Thoracic aorta (tissue), 2 donors: ENCODE results near the gene ST7. TPM values are rescaled to one million over a fixed set of nuclear protein-coding genes. Genes with fewer than 3 reads are reported as not detected.

ENCODE experiments used
- ATAC-seq: fragments of 150-250 bp; one replicate; pipeline ENCODE4 v1.8.0; 2017; ENCODE audit warnings: low read depth; ENCODE audit not compliant: insufficient number of reproducible peaks, low FRiP score
- DNase-seq: peaks from one replicate; pipeline ENCODE4 v3.0.0-alpha.2; 2020; ENCODE audit warnings: low spot score
- H3K27ac ChIP-seq, 2 donors: fragments of 200-600 bp; sonication (generic); 1 replicate in 1 of 2; 2 replicates in 1 of 2; pipeline ENCODE4 v1.5.1; 2016; ENCODE audit warnings: mild to moderate bottlenecking in 2 of 2, moderate library complexity in 2 of 2
- H3K27me3 ChIP-seq: fragments of 200-600 bp; sonication (generic); replicated peaks from 2 replicates; pipeline ENCODE4 v1.6.0; 2016; ENCODE audit warnings: mild to moderate bottlenecking; ENCODE audit not compliant: insufficient read depth
- H3K36me3 ChIP-seq: fragments of 200-600 bp; sonication (generic); one replicate; pipeline ENCODE4 v1.5.1; 2016
- H3K4me1 ChIP-seq, 2 donors: fragments of 200-600 bp; sonication (generic); 1 replicate in 1 of 2; 2 replicates in 1 of 2; pipeline versions ENCODE4 v1.5.1 to v1.6.0; 2016; ENCODE audit warnings: low read depth in 2 of 2, mild to moderate bottlenecking in 1 of 2; ENCODE audit not compliant: control insufficient read depth in 1 of 2
- H3K4me3 ChIP-seq: fragments of 200-600 bp; sonication (generic); 2 replicates; pipeline ENCODE4 v1.5.1; 2016; ENCODE audit warnings: mild to moderate bottlenecking
- H3K9me3 ChIP-seq: fragments of 200-600 bp; sonication (generic); 2 replicates; pipeline ENCODE4 v1.5.1; 2016
- CTCF ChIP-seq: fragments of 200-600 bp; sonication (generic); IDR thresholded peaks from one replicate; pipeline ENCODE4 v1.5.1; 2019; ENCODE audit warnings: antibody characterized with exemption
- total RNA-seq, 2 donors: library from RNA; depleted of rRNA; stranded (reverse); fragments of >200 nt; gene quantifications; one replicate each; pipeline versions ENCODE4 v1.1.0 to v1.2.3, GENCODE V29; 2016

ST7 gene
- total RNA-seq, 2 donors from 2014 or later, result 29.8 to 56.2 TPM

- Histone ChIP-seq H3K36me3 (no peaks in the 10 kb centered on the region), H3K27ac (no peak overlapping the region), H3K4me3 (no peak overlapping the region), H3K9me3 (peaks cover 3% of the 10 kb centered on the region), H3K27me3 (no peaks in the 10 kb centered on the region), H3K4me1 (no peaks in the 10 kb centered on the region)
- DNase-seq (no peak), ATAC-seq (no peak)
- no peak for TF ChIP-seq CTCF
Observed at GRCh38 chr7:117248829-117249228, 295.5 kb downstream of the ST7 start.

- H3K4me1 ChIP-seq, result no peaks in the 10 kb centered on the region
- no peak for ATAC-seq
- H3K27ac ChIP-seq, result no peak overlapping the region
- no peaks in the 10 kb centered on the region for H3K9me3 ChIP-seq
- H3K4me3 ChIP-seq, result no peak overlapping the region
- no peak for TF ChIP-seq CTCF
- DNase-seq, result no peak
- H3K36me3 ChIP-seq, result no peaks in the 10 kb centered on the region
- no peaks in the 10 kb centered on the region for H3K27me3 ChIP-seq
Observed at GRCh38 chr7:117249696-117250095, 296.4 kb downstream of the ST7 start.

GRCh38 chr7:117250245-117250644 lies 296.9 kb downstream of the ST7 start:
- Histone ChIP-seq H3K9me3 (no peaks in the 10 kb centered on the region), H3K4me1 (no peaks in the 10 kb centered on the region), H3K4me3 (no peak overlapping the region), H3K36me3 (no peaks in the 10 kb centered on the region), H3K27ac (no peak overlapping the region), H3K27me3 (no peaks in the 10 kb centered on the region)
- no peak for ATAC-seq
- TF ChIP-seq CTCF, result no peak
- DNase-seq, result no peak

- Histone ChIP-seq H3K36me3 (no peaks in the 10 kb centered on the region), H3K4me3 (no peak overlapping the region), H3K27ac (no peak overlapping the region), H3K9me3 (no peaks in the 10 kb centered on the region), H3K4me1 (no peaks in the 10 kb centered on the region), H3K27me3 (no peaks in the 10 kb centered on the region)
- ATAC-seq (no peak), DNase-seq (no peak)
- no peak for TF ChIP-seq CTCF
Observed at GRCh38 chr7:117250801-117251200, 297.5 kb downstream of the ST7 start.

- Histone ChIP-seq H3K27ac (no peak overlapping the region), H3K9me3 (no peaks in the 10 kb centered on the region), H3K27me3 (no peaks in the 10 kb centered on the region), H3K36me3 (no peaks in the 10 kb centered on the region), H3K4me3 (no peak overlapping the region), H3K4me1 (no peaks in the 10 kb centered on the region)
- ATAC-seq (no peak), DNase-seq (no peak)
- no peak for TF ChIP-seq CTCF
Observed at GRCh38 chr7:117251687-117252086, 298.4 kb downstream of the ST7 start.
